Measurements from ENCODE around the gene GCAT. TPM values are rescaled to one million over a fixed set of nuclear protein-coding genes. Genes with fewer than 3 reads are reported as not detected.
A peak's percentile ranks its signal among the peaks of the same experiment; 100 is the strongest.

GCAT gene
- 0.51 TPM for polyA plus RNA-seq

- Mint-ChIP-seq H3K36me3 (no peaks in the 10 kb centered on the region), H3K4me3 (peak within 1 kb of the TSS; percentile 54 to 90 (median 76)), H3K27ac (peak within 1 kb of the TSS; percentile 63 to 79 (median 71)), H3K9me3 (peaks cover 0 to 2% (median 0%) of the 10 kb centered on the region in 3 donors), H3K27me3 (peaks cover 60% of the 10 kb centered on the region), H3K4me1 (peaks cover 9 to 23% (median 17%) of the 10 kb centered on the region in 3 donors)
Observed at GRCh38 chr22:37807410-37808293, at the start of gene GCAT. Gene GCAT, plus strand, starts transcription at chr22:37807934. Its CDS starts 34 bp downstream, at chr22:37807968.

GRCh38 chr22:37758694-37759093, 49.0 kb upstream of the GCAT start:
- Mint-ChIP-seq H3K27ac (no peak overlapping the region), H3K4me1 (peaks cover 0 to 1% (median 0%) of the 10 kb centered on the region in 3 donors), H3K36me3 (peaks cover 3% of the 10 kb centered on the region), H3K4me3 (no peak overlapping the region), H3K27me3 (no peaks in the 10 kb centered on the region), H3K9me3 (no peaks in the 10 kb centered on the region)

GRCh38 chr22:37759281-37759680, 48.5 kb upstream of the GCAT start:
- H3K4me1 Mint-ChIP-seq, result peaks cover 0 to 3% (median 0%) of the 10 kb centered on the region in 3 donors
- H3K27ac Mint-ChIP-seq, result no peak overlapping the region
- H3K27me3 Mint-ChIP-seq, result no peaks in the 10 kb centered on the region
- no peaks in the 10 kb centered on the region for H3K9me3 Mint-ChIP-seq
- H3K36me3 Mint-ChIP-seq, result peaks cover 5% of the 10 kb centered on the region
- no peak overlapping the region for H3K4me3 Mint-ChIP-seq

- Mint-ChIP-seq H3K36me3 (peaks cover 5% of the 10 kb centered on the region), H3K27me3 (no peaks in the 10 kb centered on the region), H3K27ac (no peak overlapping the region), H3K4me3 (no peak overlapping the region), H3K4me1 (peaks cover 0 to 3% (median 0%) of the 10 kb centered on the region in 3 donors), H3K9me3 (no peaks in the 10 kb centered on the region)
Observed at GRCh38 chr22:37760152-37760551, 47.6 kb upstream of the GCAT start.

- no peak overlapping the region for H3K27ac Mint-ChIP-seq
- peaks cover 3% of the 10 kb centered on the region for H3K36me3 Mint-ChIP-seq
- no peaks in the 10 kb centered on the region for H3K9me3 Mint-ChIP-seq
- no peaks in the 10 kb centered on the region for H3K27me3 Mint-ChIP-seq
- peaks cover 0 to 2% (median 0%) of the 10 kb centered on the region in 3 donors for H3K4me1 Mint-ChIP-seq
- no peak overlapping the region for H3K4me3 Mint-ChIP-seq
Observed at GRCh38 chr22:37762389-37762836, 45.3 kb upstream of the GCAT start.

GRCh38 chr22:37763012-37763411, 44.7 kb upstream of the GCAT start:
- Mint-ChIP-seq H3K27ac (no peak overlapping the region), H3K36me3 (peaks cover 3% of the 10 kb centered on the region), H3K4me1 (peaks cover 0 to 2% (median 0%) of the 10 kb centered on the region in 3 donors), H3K27me3 (no peaks in the 10 kb centered on the region), H3K9me3 (no peaks in the 10 kb centered on the region), H3K4me3 (no peak overlapping the region)

- Mint-ChIP-seq H3K9me3 (no peaks in the 10 kb centered on the region), H3K4me3 (no peak overlapping the region), H3K4me1 (peaks cover 0 to 2% (median 0%) of the 10 kb centered on the region in 3 donors), H3K27me3 (no peaks in the 10 kb centered on the region), H3K36me3 (peaks cover 3% of the 10 kb centered on the region), H3K27ac (peak overlapping the region in 1 of 3 donors; percentile 80)
Observed at GRCh38 chr22:37763652-37764051, 44.1 kb upstream of the GCAT start.

GRCh38 chr22:37764622-37765021, 43.1 kb upstream of the GCAT start:
- no peak overlapping the region for H3K4me3 Mint-ChIP-seq
- H3K27ac Mint-ChIP-seq, result no peak overlapping the region
- no peaks in the 10 kb centered on the region for H3K9me3 Mint-ChIP-seq
- peaks cover 0 to 2% (median 0%) of the 10 kb centered on the region in 3 donors for H3K4me1 Mint-ChIP-seq
- H3K27me3 Mint-ChIP-seq, result no peaks in the 10 kb centered on the region
- peaks cover 3% of the 10 kb centered on the region for H3K36me3 Mint-ChIP-seq

GRCh38 chr22:37765498-37765897, 42.2 kb upstream of the GCAT start:
- peaks cover 0 to 2% (median 0%) of the 10 kb centered on the region in 3 donors for H3K4me1 Mint-ChIP-seq
- H3K27ac Mint-ChIP-seq, result no peak overlapping the region
- peaks cover 2% of the 10 kb centered on the region for H3K36me3 Mint-ChIP-seq
- H3K4me3 Mint-ChIP-seq, result no peak overlapping the region
- no peaks in the 10 kb centered on the region for H3K27me3 Mint-ChIP-seq
- no peaks in the 10 kb centered on the region for H3K9me3 Mint-ChIP-seq

- Mint-ChIP-seq H3K36me3 (peaks cover 2% of the 10 kb centered on the region), H3K27ac (no peak overlapping the region), H3K4me1 (peaks cover 0 to 2% (median 0%) of the 10 kb centered on the region in 3 donors), H3K27me3 (no peaks in the 10 kb centered on the region), H3K4me3 (peak overlapping the region in 1 of 4 donors; percentile 49), H3K9me3 (no peaks in the 10 kb centered on the region)
Observed at GRCh38 chr22:37765953-37766576, 41.7 kb upstream of the GCAT start.

GRCh38 chr22:37768273-37768672, 39.5 kb upstream of the GCAT start:
- Mint-ChIP-seq H3K9me3 (no peaks in the 10 kb centered on the region), H3K36me3 (peaks cover 2% of the 10 kb centered on the region), H3K27ac (no peak overlapping the region), H3K4me3 (no peak overlapping the region), H3K4me1 (peaks cover 0 to 2% (median 0%) of the 10 kb centered on the region in 3 donors), H3K27me3 (no peaks in the 10 kb centered on the region)

- no peaks in the 10 kb centered on the region for H3K4me1 Mint-ChIP-seq
- H3K4me3 Mint-ChIP-seq, result no peak overlapping the region
- H3K9me3 Mint-ChIP-seq, result no peaks in the 10 kb centered on the region
- no peak overlapping the region for H3K27ac Mint-ChIP-seq
- no peaks in the 10 kb centered on the region for H3K36me3 Mint-ChIP-seq
- no peaks in the 10 kb centered on the region for H3K27me3 Mint-ChIP-seq
Observed at GRCh38 chr22:37769056-37769455, 38.7 kb upstream of the GCAT start.

GRCh38 chr22:37771081-37771480, 36.7 kb upstream of the GCAT start:
- Mint-ChIP-seq H3K36me3 (no peaks in the 10 kb centered on the region), H3K4me3 (no peak overlapping the region), H3K4me1 (no peaks in the 10 kb centered on the region), H3K27me3 (no peaks in the 10 kb centered on the region), H3K27ac (no peak overlapping the region), H3K9me3 (no peaks in the 10 kb centered on the region)

GRCh38 chr22:37771702-37772427, 35.9 kb upstream of the GCAT start:
- Mint-ChIP-seq H3K27me3 (no peaks in the 10 kb centered on the region), H3K4me3 (no peak overlapping the region), H3K27ac (no peak overlapping the region), H3K4me1 (peaks cover 0 to 3% (median 1%) of the 10 kb centered on the region in 3 donors), H3K9me3 (no peaks in the 10 kb centered on the region), H3K36me3 (no peaks in the 10 kb centered on the region)

- H3K4me1 Mint-ChIP-seq, result peaks cover 5 to 10% (median 9%) of the 10 kb centered on the region in 3 donors
- H3K4me3 Mint-ChIP-seq, result no peak overlapping the region
- no peaks in the 10 kb centered on the region for H3K36me3 Mint-ChIP-seq
- no peaks in the 10 kb centered on the region for H3K27me3 Mint-ChIP-seq
- H3K9me3 Mint-ChIP-seq, result no peaks in the 10 kb centered on the region
- H3K27ac Mint-ChIP-seq, result no peak overlapping the region
Observed at GRCh38 chr22:37774728-37775127, 33.0 kb upstream of the GCAT start.

All from IgD-negative memory B cell (primary cell).